HG02623 (cell line): ENCODE results near the gene ITK.
A peak's percentile ranks its signal among the peaks of the same experiment; 100 is the strongest.
"Not testable (repeated sequence)": the region's sequence is repeated elsewhere in the genome, so short reads cannot be mapped to it uniquely, and the experiment has no call there.

Experiments
- ATAC-seq: cut with Tn5 transposase; IDR thresholded peaks from one replicate; pipeline ENCODE4 v1.9.1; 2021; ENCODE audit warnings: moderate library complexity; ENCODE audit not compliant: unreplicated experiment

ITK gene

DNA sequence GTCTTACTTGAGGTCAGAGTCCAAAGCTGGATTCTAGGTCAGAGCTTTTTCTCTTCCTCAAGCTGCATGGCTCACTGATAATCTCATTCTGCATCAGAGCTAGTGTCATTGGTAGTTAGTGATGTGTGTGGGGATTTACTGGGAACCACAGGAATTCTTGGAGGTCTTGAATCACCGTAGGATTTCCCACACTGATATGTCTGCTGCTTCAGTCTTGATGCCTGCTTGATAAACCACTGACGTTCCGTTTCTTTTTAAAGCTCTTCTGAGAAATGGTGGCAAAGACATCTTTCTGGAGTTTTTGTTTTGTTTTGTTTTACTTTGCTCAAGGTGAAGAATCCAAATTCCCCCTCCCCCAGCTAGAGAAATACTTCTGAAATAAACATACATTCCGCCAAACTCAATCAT, 13.4 kb upstream of the ITK start:
- no peak for ATAC-seq

DNA sequence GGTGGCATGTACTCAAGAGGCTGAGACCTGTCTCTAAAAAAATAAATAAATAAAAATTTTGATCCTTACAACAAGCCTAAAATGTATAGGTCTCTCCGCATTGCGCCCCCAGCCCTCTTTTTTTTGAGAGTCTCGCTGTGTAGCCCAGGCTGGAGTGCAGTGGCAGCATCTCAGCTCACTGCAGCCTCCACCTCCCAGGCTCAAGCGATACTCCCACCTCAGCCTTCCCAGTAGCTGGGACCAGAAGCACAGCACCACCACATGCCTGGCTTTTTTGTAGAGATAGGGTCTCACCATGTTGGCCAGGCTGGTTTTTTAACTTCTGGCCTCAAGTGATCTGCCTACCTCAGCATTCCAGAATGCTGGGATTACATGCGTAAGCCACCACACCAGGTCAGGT, 12.4 kb upstream of the ITK start:
- no peak for ATAC-seq

DNA sequence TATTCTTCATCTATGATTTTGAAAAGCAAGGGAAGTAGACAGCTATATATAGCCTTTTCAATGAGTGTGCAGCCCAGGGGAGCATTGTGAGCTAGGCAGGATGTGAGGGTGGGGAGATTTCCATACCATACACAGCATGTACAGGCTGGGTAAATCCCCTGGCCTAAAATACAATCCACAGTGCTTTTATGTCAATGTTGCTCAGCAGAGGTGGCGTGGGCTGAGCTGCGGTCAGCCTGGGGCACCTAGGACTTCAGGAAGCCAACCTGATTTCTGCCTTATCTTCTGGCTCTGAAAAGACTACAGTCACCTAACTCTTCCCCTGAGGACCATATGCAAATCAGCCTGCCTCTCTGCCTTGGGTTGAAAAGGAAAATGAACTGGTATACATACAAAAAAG, 8.2 kb upstream of the ITK start:
- peak; percentile 98 for ATAC-seq

DNA sequence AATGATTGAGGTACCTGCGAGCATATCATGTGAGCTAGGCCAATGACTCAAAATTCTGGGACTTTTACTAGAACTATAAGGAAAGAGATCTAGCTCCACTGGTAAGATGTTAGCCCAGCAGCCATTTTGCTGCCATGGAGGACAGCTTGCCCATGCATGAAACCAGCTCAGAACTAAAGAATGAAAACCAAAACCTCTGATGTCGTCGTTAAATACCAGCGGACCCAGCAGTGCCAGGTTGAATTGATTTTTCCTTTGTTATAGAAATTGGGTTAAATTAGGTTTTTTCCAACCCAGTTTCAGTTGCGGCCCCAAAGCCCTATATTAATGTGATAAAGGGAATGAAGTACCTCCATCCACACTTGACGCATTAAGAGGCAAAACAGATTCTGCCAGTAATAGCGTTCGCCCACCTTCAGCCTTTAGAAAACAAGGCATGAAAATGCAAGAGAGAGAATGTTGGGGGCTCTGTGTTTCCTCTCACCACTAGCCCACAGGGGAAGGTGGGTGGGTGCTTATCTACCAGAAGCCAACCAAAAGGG, 5.5 kb upstream of the ITK start:
- ATAC-seq, result no peak

DNA sequence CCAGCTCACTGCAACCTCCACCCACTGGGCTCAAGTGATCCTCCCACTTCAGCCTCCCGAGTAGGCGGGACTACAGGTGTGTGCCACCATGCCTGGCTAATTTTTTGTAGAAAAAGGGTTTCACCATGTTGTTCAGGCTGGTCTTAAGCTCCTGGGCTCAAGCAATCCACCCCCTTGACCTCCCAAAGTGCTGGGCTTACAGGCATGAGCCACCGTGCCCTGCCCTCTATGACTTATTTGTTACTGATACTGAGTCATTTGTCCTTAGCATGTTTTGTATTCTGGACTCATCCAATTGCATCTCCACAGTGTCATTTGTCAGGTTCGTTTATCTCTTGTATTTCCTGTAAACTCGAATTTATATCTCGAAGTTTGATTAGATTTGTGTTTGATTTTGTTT, 2.7 kb upstream of the ITK start:
- no peak for ATAC-seq

DNA sequence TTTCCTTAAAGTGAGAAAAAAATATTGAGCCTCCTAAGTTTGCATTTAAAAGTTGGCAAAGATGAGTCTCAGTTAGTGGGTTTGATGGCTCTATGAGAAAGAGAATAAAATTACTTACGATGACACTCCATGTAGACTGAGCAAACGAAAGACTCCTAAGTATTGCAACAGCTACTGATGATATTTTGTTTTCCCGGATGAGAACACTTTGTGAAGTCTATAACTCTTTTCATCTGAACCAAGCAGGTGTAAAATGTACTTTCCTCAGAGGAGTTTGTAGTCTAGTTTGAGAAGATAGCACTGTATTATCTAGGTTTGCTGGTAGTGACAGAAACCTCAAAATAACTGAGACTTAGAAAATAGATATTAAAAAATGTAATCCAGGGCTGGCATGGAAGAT, 1.7 kb upstream of the ITK start:
- ATAC-seq, result no peak

DNA sequence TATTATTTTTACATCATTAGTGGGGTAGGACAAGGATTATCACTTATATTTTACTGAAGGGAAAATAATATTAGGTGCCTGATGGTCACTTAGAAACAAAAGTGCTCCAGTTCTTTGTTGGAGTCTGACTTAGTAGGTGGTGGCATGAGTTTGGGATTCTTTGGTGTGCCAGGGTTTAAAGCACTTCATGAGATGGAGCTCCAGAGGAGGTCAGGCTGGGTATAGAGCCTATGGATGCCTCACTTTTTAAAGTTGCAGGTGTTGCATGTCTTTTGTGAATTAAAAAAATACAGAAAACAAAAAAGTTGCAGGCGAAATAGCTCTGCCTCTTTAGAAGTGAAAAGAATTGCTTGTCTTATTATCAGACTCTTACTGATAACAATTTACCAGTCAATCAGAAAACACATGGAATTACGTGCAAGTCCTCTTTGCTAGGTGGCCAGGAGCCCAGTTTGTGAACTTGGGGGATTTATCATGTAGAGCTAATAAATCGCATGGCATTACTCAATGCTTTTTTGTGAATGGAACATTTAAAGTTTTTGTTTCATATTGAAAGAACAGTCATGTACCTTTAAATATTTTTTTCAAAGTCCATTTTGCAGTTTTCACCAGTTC, 1.6 kb downstream of the ITK start:
- ATAC-seq, result no peak

DNA sequence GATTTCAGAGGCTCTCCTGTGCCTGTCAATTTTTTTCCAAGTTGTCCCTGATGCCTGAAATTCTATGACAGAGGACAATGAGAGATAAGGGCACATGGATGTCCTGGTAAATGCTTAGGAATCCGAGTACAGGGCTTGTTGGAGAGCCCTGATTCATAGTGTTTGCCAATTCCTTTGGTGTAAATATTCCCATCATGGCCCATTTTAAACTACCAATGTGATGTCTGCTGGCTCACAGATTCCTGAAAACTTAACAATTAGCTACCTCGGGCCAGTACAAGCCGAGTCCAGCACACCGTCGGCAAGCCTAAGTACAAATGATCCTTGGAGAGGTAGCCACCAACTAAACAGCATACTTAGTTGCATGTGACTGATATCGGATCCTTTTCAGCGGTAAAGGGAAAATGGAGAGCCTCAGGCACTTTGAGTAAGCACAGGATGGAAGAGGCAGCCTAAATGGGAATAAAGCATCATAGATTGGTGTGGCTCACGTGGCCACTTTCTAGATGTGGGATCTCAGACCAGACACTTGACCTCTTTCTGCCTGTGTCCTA, 3.6 kb downstream of the ITK start:
- no peak for ATAC-seq

DNA sequence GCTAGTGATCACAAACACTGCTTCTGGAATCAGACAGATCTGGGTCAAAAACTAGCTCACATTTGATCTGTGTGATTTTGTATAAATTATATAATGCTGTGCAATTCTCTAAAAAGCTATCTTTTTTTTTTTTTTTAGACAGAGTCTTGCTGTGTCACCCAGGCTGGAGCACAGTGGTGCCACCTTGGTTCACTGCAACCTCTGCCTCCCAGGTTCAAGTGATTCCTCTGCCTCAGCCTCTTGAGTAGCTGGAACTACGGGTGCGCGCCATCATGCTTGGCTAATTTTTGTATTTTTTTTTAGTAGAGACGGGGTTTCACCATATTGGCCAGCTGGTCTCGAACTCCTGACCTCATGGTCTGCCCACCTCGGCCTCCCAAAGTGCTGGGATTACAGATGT, 4.5 kb downstream of the ITK start:
- not testable (repeated sequence) for ATAC-seq

DNA sequence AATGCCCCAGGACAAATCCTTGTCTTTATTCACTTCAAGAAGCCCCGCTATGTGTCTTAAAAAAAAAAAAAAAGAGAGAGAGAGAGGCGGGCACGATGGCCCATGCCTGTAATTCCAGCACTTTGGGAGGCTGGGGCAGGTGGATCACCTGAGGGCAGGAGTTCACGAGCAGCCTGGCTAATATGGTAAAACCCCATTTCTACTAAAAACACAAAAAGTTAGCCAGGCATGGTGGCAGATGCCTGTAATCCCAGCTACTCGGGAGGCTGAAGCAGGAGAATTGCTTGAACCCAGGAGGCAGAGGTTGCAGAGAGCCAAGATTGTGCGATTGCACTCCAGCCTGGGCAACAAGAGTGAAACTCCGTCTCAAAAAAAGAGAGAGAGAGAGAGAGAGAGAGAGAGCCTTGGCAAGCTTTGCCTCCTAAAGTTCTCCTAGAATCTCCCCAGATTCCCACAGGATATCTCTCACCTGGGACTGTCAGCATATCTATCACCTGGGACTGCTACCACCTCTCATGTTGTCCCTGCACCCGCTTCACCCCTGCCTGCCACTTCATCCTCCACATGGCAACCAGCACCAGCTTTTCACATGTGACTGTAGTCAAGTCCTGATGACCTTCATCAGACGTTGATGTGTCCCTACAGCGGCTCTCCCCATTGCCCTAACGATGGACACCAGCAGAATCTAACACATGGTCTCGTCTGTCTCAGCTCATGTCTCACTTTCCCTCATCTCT, 5.8 kb downstream of the ITK start:
- no peak for ATAC-seq

DNA sequence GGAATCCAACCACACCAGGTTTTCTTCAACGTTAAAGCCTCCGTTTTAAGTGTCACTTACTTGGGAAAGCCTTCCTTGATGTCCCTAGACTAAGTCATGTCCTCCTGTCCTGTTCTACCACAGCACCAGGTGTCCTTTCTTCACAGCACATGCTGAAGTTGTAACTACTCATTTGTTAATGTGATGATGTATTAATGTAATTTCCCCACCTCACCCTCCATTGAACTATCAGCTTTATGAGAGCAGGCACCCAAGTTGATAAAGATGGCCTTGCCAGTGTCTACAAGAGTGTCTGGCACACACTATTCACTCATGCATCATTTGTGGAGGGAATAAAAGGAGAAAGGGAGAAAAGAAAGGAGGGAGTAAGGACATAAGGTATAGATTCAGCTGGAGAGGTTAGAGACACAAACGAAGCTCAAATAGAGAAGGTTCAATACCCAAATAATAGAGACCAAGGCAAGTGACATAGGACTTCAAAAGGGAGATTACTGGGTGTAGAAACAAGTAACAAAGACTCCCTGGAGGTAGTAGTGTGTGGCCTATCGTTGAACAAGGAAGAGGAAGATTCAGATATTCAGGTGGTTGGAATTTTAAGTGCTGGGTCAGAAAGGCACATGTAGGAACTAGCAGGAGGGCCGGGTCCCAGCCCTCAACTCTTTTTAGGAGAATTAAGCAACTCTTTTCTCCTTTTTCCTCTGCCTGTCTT, 6.6 kb downstream of the ITK start:
- ATAC-seq, result no peak

DNA sequence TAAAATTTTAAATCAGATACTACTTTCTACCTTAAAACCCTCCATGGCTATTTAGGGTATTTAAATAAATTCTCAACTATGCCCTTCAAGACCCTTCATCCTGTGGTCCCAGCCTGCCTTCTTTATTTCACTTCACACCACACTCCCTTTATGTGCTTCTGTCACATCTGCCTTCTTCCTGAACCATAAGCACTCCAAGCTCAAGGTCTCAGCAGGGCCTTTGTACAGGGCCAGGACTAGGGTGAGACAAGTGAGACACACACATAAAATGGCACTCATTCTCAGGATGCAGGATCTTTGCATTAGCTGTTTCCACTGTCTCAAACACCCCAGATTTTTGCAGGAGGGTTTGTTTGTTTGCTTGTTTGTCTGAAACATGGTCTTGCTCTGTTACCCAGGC, 7.6 kb downstream of the ITK start:
- no peak for ATAC-seq

DNA sequence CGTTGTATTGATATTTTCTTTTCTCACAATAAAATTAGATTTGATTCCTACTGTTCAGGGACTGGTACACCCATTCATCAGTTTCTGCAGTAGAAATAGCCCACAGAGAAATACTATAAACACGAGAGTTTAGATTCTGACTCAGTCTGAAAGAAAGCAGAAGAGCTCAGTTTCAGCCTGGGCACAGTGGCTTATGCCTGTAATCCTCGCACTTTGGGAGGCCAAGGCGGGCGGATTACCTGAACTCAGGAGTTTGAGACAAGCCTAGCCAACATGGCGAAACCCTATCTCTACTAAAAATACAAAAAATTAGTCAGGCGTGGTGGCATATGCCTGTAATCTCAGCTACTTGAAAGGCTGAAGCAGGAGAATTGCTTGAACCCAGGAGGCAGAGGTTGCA, 8.6 kb downstream of the ITK start:
- ATAC-seq, result peak; percentile 58

DNA sequence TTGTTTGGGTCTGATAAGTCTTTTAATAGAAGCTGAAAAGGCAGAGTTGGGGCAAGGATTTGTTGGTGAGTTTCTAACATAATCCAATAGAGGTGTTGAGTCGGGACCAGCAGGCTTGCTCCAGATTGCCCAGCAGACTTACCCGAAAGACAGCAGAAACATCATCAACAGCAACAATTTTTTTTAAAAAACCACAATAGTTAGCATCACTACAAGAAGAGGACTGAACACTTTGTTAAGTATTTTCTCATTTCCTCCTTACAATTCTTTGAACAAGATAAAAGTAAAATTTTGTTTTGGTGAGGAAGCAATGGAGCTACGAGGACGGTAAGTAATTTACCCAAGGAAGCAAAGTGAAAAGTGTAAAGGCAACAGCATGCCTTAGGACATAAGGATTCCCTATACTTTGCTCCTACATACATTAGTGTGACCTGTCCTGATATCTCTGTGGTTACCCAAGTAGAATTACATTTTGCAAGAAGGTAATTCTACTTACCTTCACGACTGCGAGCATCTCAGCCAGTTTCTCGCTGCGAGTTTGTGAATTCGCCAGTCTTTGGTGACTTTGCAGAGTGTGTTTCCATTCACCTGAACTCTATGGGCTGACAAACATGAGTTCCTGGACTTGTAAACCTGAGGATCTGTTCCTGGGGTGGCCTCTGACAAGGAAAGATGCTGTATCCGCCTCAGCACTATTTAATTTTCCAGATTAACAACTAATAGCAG, 13.2 kb downstream of the ITK start:
- ATAC-seq, result no peak

DNA sequence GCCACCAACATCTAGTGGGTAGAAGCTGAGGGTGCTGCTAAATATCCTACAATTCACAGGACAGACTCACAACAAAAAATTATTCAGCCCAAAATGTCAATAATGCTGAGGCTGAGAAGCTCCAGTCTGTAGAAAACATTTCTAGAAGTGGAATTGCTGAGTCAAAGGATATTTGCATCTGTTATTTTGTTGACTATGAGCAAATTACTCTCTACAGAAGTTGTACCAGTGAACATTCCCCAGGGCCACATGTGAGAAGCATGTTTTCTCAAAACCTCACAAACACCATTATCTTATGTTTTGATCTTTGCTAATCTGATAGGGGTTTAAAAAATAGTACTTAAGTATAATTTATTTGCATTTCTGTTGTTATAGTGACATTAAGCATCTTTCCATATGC, 15.4 kb downstream of the ITK start:
- no peak for ATAC-seq

DNA sequence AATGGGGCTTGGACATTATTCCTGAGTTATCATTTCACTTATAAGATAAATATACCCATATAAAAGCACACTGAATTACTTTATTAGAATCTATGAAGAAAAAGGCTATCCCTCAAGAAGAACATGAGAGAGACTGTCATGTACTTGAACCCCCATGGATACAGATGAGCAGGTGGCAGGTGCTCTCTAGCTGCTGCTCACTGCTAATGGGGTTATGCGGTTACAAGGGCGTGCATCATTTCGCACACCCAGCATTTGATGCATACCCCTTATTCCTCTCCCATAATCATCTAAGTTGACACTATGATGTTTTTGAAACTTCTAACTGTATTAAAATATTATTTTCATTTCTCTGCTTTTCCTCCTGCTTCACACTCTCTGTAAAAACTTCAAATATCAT, 16.4 kb downstream of the ITK start:
- no peak for ATAC-seq

DNA sequence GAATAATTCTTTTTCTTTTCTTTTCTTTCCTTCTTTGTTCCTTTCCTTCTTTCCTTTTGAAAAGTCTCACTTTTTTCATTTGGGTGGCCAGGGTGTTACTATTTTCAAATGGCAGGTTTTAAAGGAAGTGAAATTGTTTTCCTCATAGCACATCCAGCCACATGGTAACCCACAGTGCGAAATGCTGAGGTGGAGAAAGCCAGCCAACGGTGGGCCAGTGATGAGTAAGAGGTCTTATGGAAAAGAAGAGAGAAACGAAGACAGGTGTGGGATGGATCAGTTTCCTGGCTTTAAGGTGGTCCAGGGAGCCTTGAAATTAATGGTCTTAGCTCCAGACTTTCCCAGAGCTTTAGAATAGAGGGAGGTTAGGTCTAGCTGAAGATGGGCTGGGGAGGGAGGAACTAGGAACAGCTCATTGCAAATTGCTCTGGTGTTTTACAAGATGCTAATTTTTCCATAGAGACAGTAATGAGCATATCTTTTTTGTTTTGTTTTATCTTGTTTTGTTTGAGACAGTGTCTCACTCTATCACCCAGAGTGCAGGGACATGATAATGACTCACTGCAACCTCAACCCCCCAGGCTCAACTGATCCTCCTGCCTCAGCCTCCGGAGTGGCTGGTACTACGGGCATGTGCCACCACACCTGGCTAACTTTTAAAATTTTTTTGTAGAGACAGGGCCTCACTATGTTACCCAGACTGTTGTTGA, 17.8 kb downstream of the ITK start:
- no peak for ATAC-seq

DNA sequence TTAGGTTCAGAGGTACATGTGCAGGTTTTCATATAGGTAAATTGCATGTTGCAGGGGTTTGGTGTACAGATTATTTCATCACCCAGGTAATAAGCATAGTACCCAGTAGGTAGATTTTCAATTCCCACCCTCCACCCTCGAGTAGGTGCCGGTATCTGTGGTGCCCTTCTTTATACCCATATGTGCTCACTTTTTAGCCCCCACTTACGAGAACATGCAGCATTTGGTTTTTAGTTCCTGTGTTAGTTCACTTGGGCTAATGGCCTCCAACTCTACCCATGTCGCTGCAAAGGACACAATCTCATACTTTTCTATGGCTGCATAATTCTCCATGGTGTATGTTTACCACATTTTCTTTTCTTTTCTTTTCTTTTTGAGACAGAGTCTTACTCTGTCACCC, 21.2 kb downstream of the ITK start:
- no peak for ATAC-seq

DNA sequence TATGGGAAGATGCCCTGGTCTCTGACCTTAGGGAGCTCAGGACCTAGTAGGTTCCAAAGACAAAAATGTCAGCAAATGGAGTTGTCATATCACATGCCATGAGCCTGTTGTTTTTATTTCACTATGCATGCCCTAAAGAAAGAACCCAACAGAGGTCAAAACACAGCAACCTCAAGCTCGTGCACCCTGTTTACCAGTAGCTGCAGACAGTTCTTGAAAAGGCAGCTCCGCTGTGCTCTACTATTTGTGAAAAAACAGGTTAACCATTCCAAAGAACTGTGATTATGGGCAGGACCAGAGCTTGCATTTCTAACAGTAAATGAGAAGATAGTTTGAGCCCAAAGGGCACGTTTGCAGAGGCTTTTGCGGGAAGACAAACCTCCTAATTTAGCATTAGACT, 22.8 kb downstream of the ITK start:
- no peak for ATAC-seq

DNA sequence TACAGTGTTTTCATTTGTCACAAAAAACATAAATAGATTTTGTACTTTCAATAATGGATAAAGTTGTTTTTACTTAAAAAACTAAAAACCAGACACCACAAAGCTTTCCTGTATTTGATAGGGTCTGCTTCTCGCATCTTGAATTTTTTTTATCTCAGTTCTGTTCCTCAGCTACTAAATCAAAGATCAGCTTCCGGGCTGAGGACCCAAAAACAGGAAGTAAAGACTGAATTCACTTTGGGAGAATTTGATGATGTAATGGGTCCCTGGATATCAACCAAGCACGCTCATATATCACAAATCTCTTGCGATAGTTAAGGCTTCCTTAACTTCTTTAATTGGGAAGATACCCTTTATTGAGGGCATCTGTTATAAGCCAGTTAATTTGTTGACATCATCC, 24.1 kb downstream of the ITK start:
- no peak for ATAC-seq

DNA sequence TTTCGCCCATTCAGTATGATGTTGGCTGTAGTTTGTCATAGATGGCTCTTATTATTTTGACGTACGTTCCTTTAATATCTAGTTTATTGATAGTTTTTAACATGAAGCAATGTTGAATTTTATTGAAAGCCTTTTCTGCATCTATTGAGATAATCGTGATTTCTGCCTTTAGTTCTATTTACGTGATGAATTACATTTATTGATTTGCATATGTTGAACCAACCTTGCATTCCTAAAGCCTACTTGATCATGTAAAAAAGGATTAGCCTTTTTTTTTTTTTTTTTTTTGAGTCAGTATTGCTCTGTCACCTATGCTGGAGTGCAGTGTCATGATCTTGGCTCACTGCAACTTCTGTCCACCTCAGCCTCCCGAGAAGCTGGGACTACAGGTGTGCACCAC, 25.1 kb downstream of the ITK start:
- no peak for ATAC-seq
